ENCODE data around the gene CBLN3. TPM values are rescaled to one million over a fixed set of nuclear protein-coding genes. Genes with fewer than 3 reads are reported as not detected.
"Not testable (repeated sequence)": the region's sequence is repeated elsewhere in the genome, so short reads cannot be mapped to it uniquely, and the experiment has no call there.

CBLN3 gene
- polyA plus RNA-seq, 1 donor from 2014 or later, result not detected

- Histone ChIP-seq H3K9me3 (ENCODE audit: low read length) (no peaks in the 10 kb centered on the region), H2AFZ (ENCODE audit: low read depth, low read length) (no peak overlapping the region), H4K20me1 (ENCODE audit: insufficient read depth) (no peaks in the 10 kb centered on the region), H3K4me3 (ENCODE audit: low read length) (no peak overlapping the region), H3K9ac (ENCODE audit: low read length) (no peak overlapping the region), H3K4me2 (ENCODE audit: low read length) (no peak overlapping the region), H3F3A (ENCODE audit: insufficient read depth, low read length, poor library complexity, severe bottlenecking) (no peaks in the 10 kb centered on the region), H3K27me3 (ENCODE audit: insufficient read depth, low read depth, low read length) (no peaks in the 10 kb centered on the region), H3K9me2 (ENCODE audit: insufficient read depth, low read length) (no peaks in the 10 kb centered on the region), H3K27ac (ENCODE audit: low read length) (no peak overlapping the region), H3K79me2 (replicated peaks; ENCODE audit: insufficient read depth, low read length) (no peaks in the 10 kb centered on the region), H3K36me3 (ENCODE audit: insufficient read depth, low read length) (no peaks in the 10 kb centered on the region)
- no peak for TF ChIP-seq REST (IDR thresholded peaks at IDR 0.05; ENCODE audit: borderline replicate concordance)
- TF ChIP-seq POLR2AphosphoS5 (IDR thresholded peaks at IDR 0.05), result no peak
- no peak for TF ChIP-seq MXI1 (conservative IDR thresholded peaks at IDR 0.05; ENCODE audit: poor library complexity, severe bottlenecking)
- no peak for TF ChIP-seq RAD21 (conservative IDR thresholded peaks at IDR 0.05)
- no peak for TF ChIP-seq SMC3 (conservative IDR thresholded peaks at IDR 0.05; ENCODE audit: poor library complexity)
- TF ChIP-seq EP300 (conservative IDR thresholded peaks at IDR 0.05; ENCODE audit: poor library complexity, severe bottlenecking), result no peak
- TF ChIP-seq EZH2 (IDR thresholded peaks at IDR 0.05; ENCODE audit: borderline replicate concordance, insufficient read depth, low read length, poor library complexity, severe bottlenecking), result no peak
- no peak for TF ChIP-seq CTCF (IDR thresholded peaks at IDR 0.05; ENCODE audit: poor library complexity, severe bottlenecking)
- no peak for TF ChIP-seq TAF1 (IDR thresholded peaks at IDR 0.05; ENCODE audit: low read depth)
These were observed 27.5 kb upstream of the CBLN3 start for GRCh38 chr14:24456980-24457379.

- not testable (repeated sequence) for H3K36me3 ChIP-seq (ENCODE audit: insufficient read depth, low read length); H3K4me2 ChIP-seq (ENCODE audit: low read length); H2AFZ ChIP-seq (ENCODE audit: low read depth, low read length); H3K79me2 ChIP-seq (replicated peaks; ENCODE audit: insufficient read depth, low read length); H3K27me3 ChIP-seq (ENCODE audit: insufficient read depth, low read depth, low read length); H3K9me3 ChIP-seq (ENCODE audit: low read length); H3K27ac ChIP-seq (ENCODE audit: low read length); H3K4me3 ChIP-seq (ENCODE audit: low read length); H4K20me1 ChIP-seq (ENCODE audit: insufficient read depth); H3K9me2 ChIP-seq (ENCODE audit: insufficient read depth, low read length); H3F3A ChIP-seq (ENCODE audit: insufficient read depth, low read length, poor library complexity, severe bottlenecking); H3K9ac ChIP-seq (ENCODE audit: low read length)
These were observed 21.4 kb upstream of the CBLN3 start for GRCh38 chr14:24450828-24451227.
